H1 (cell line): Measurements from ENCODE around the gene LAYN. TPM values are rescaled to one million over a fixed set of nuclear protein-coding genes. Genes with fewer than 3 reads are reported as not detected.

Experiments
- CTCF ChIA-PET: fragments of 300-600 bp; sonication (Branson Sonifier 250); formaldehyde crosslinking; loops from one replicate; lab custom pipeline; 2021; ENCODE audit not compliant: partially characterized antibody; lab: Charles Lee
- POLR2A ChIA-PET: fragments of 300-600 bp; sonication (Branson Sonifier 250); formaldehyde crosslinking; loops from one replicate; lab custom pipeline; 2021; ENCODE audit warnings: inconsistent platforms; ENCODE audit not compliant: partially characterized antibody; lab: Charles Lee
- DNase-seq, 2 experiments: peaks; one replicate each; pipeline versions ENCODE4 v3.0.0 to v3.0.0-alpha.2; 2010 to 2022; ENCODE audit warnings: low spot score in 2 of 2, low read depth in 1 of 2, mixed read lengths in 1 of 2
- FAIRE-seq: peaks from 2 replicates; lab custom pipeline; 2011; peaks lifted over from hg19 to GRCh38; lab: Jason Lieb, UNC
- H2AFZ ChIP-seq: 2 replicates; pipeline ENCODE4 v1.8.1; 2012; ENCODE audit warnings: low read length, inconsistent platforms
- H2AK5ac ChIP-seq: 2 replicates; pipeline ENCODE4 v1.6.1; 2013; ENCODE audit warnings: low read depth, low read length
- H2BK120ac ChIP-seq: replicated peaks from 2 replicates; pipeline ENCODE3; 2013; ENCODE audit warnings: low read depth, low read length, inconsistent platforms
- H2BK12ac ChIP-seq: 2 replicates; pipeline ENCODE4 v1.6.1; 2013; ENCODE audit warnings: low read depth, low read length
- H2BK15ac ChIP-seq: 2 replicates; pipeline ENCODE4 v1.6.1; 2013; ENCODE audit warnings: low read length
- H2BK20ac ChIP-seq: 2 replicates; pipeline ENCODE4 v1.6.1; 2013; ENCODE audit warnings: low read length
- H2BK5ac ChIP-seq: 2 replicates; pipeline ENCODE4 v1.6.1; 2013; ENCODE audit warnings: low read depth, low read length
- H3K14ac ChIP-seq: 2 replicates; pipeline ENCODE4 v1.6.1; 2013; ENCODE audit warnings: inconsistent platforms; ENCODE audit not compliant: insufficient read length
- H3K18ac ChIP-seq: 2 replicates; pipeline ENCODE4 v1.6.1; 2013; ENCODE audit warnings: low read length; ENCODE audit errors: extremely low read depth
- H3K23ac ChIP-seq: 2 replicates; pipeline ENCODE4 v1.6.1; 2013; ENCODE audit warnings: inconsistent platforms; ENCODE audit not compliant: insufficient read length
- H3K23me2 ChIP-seq: 2 replicates; pipeline ENCODE4 v1.6.1; 2013; ENCODE audit warnings: low read depth, low read length
- H3K27ac ChIP-seq: 2 replicates; pipeline ENCODE4 v1.6.1; 2011; ENCODE audit warnings: low read depth, low read length, inconsistent platforms
- H3K27me3 ChIP-seq, 4 experiments: replicated peaks in 1 of 4; 1 replicate in 1 of 4; 2 replicates in 3 of 4; pipeline versions ENCODE4 v1.6.1 to v1.8.1; 2011 to 2013; ENCODE audit warnings: low read length in 3 of 4, mild to moderate bottlenecking in 3 of 4, inconsistent platforms in 2 of 4, mixed read lengths in 2 of 4, moderate library complexity in 1 of 4; ENCODE audit not compliant: control insufficient read depth in 3 of 4, insufficient read depth in 3 of 4; ENCODE audit errors: extremely low read depth in 1 of 4
- H3K36me3 ChIP-seq, 4 experiments: 2 replicates each; pipeline versions ENCODE4 v1.6.1 to v1.8.1; 2011 to 2013; ENCODE audit warnings: mild to moderate bottlenecking in 4 of 4, low read length in 3 of 4, moderate library complexity in 2 of 4, control low read depth in 1 of 4, inconsistent platforms in 1 of 4; ENCODE audit not compliant: insufficient read depth in 4 of 4, control insufficient read depth in 2 of 4
- H3K4ac ChIP-seq: replicated peaks from 2 replicates; pipeline ENCODE3; 2013; ENCODE audit warnings: low read length, low read depth, mixed read lengths, inconsistent platforms; ENCODE audit not compliant: insufficient read length
- H3K4me1 ChIP-seq, 4 experiments: replicated peaks in 1 of 4; 1 replicate in 1 of 4; 2 replicates in 3 of 4; pipeline versions ENCODE4 v1.6.1 to v1.8.1; 2011 to 2013; ENCODE audit warnings: low read length in 3 of 4, inconsistent platforms in 2 of 4, mixed read lengths in 1 of 4; ENCODE audit not compliant: insufficient read depth in 4 of 4, control insufficient read depth in 3 of 4
- H3K4me2 ChIP-seq, 2 experiments: 2 replicates each; pipeline versions ENCODE4 v1.6.1 to v1.8.1; 2011 to 2013; ENCODE audit warnings: low read depth in 2 of 2, low read length in 2 of 2, control low read depth in 1 of 2, inconsistent platforms in 1 of 2, mild to moderate bottlenecking in 1 of 2; ENCODE audit not compliant: insufficient read depth in 1 of 2
- H3K4me3 ChIP-seq, 4 experiments: fragments of 200-600, 300-600 bp in 1 of 4; sonication (generic), shearing (Covaris generic), sonication (Bioruptor Twin) in 1 of 4; 2 replicates each; pipeline versions ENCODE4 v1.5.1 to v1.8.1; 2011 to 2016; ENCODE audit warnings: low read length in 4 of 4, low read depth in 3 of 4, control low read depth in 2 of 4, inconsistent platforms in 2 of 4, mild to moderate bottlenecking in 2 of 4, mixed read lengths in 1 of 4, moderate library complexity in 1 of 4; ENCODE audit not compliant: insufficient read depth in 2 of 4; ENCODE audit errors: extremely low read depth in 1 of 4
- H3K56ac ChIP-seq: replicated peaks from 2 replicates; pipeline ENCODE3; 2013; ENCODE audit warnings: low read depth, mild to moderate bottlenecking, mixed read lengths, low read length, inconsistent platforms; ENCODE audit not compliant: insufficient read length
- H3K79me1 ChIP-seq: 2 replicates; pipeline ENCODE4 v1.6.1; 2013; ENCODE audit warnings: low read depth, low read length, control low read depth
- H3K79me2 ChIP-seq, 2 experiments: 2 replicates each; pipeline versions ENCODE4 v1.6.1 to v1.8.1; 2012 to 2013; ENCODE audit warnings: low read length in 2 of 2, mild to moderate bottlenecking in 2 of 2, inconsistent platforms in 1 of 2; ENCODE audit not compliant: insufficient read depth in 2 of 2, control insufficient read depth in 1 of 2
- H3K9ac ChIP-seq, 4 experiments: replicated peaks in 1 of 4; 1 replicate in 1 of 4; 2 replicates in 3 of 4; pipeline versions ENCODE4 v1.6.1 to v1.8.1; 2011 to 2013; ENCODE audit warnings: low read depth in 3 of 4, low read length in 3 of 4, control low read depth in 2 of 4, mild to moderate bottlenecking in 2 of 4, moderate library complexity in 2 of 4, inconsistent platforms in 1 of 4; ENCODE audit errors: extremely low read depth in 1 of 4
- H3K9me3 ChIP-seq, 2 experiments: 2 replicates each; pipeline versions ENCODE4 v1.6.1 to v1.8.1; 2012 to 2013; ENCODE audit warnings: mild to moderate bottlenecking in 2 of 2, moderate library complexity in 2 of 2, control low read depth in 1 of 2, inconsistent platforms in 1 of 2, low read depth in 1 of 2, low read length in 1 of 2, mixed read lengths in 1 of 2; ENCODE audit not compliant: insufficient read depth in 2 of 2
- H4K20me1 ChIP-seq, 2 experiments: replicated peaks in 1 of 2; 2 replicates each; pipeline versions ENCODE3 to v1.8.1; 2011 to 2013; ENCODE audit warnings: inconsistent platforms in 2 of 2, low read length in 2 of 2, mild to moderate bottlenecking in 1 of 2; ENCODE audit not compliant: insufficient read depth in 2 of 2, control insufficient read depth in 1 of 2
- H4K5ac ChIP-seq: 2 replicates; pipeline ENCODE4 v1.6.1; 2013; ENCODE audit warnings: low read length, low read depth, mixed read lengths, inconsistent platforms; ENCODE audit not compliant: insufficient read length
- H4K8ac ChIP-seq: 2 replicates; pipeline ENCODE4 v1.8.0; 2013; ENCODE audit warnings: mild to moderate bottlenecking, moderate library complexity, low read length, inconsistent platforms; ENCODE audit not compliant: insufficient read depth; ENCODE audit errors: extremely low read depth
- H4K91ac ChIP-seq: replicated peaks from 2 replicates; pipeline ENCODE3; 2013; ENCODE audit warnings: low read length, mixed read lengths, inconsistent platforms; ENCODE audit not compliant: insufficient read length
- ASH2L ChIP-seq: fragments of 200-600, 300-600 bp; sonication (generic); IDR thresholded peaks from one replicate; pipeline ENCODE4 v1.7.1; 2017; ENCODE audit warnings: low read length
- BCL11A ChIP-seq, 2 experiments: IDR thresholded peaks; one replicate each; pipeline ENCODE4 v1.6.1; 2011; ENCODE audit warnings: low read depth in 2 of 2, low read length in 2 of 2, mild to moderate bottlenecking in 2 of 2
- CREB1 ChIP-seq: IDR thresholded peaks from 2 replicates; pipeline ENCODE4 v1.6.1; 2012; ENCODE audit warnings: inconsistent platforms
- HDAC2 ChIP-seq, 2 experiments: fragments of 300-600 bp in 1 of 2; sonication (generic) in 1 of 2; IDR thresholded peaks; 2 replicates each; pipeline ENCODE4 v1.6.1; 2011 to 2012; ENCODE audit warnings: low read depth in 2 of 2, low read length in 2 of 2, mild to moderate bottlenecking in 2 of 2, moderate library complexity in 2 of 2, borderline replicate concordance in 1 of 2, inconsistent platforms in 1 of 2
- MAFK ChIP-seq: IDR thresholded peaks from 2 replicates; pipeline ENCODE4 v1.6.1; 2012; ENCODE audit warnings: low read depth, mild to moderate bottlenecking, improper control_type of control experiment, low read length
- POU5F1 ChIP-seq: IDR thresholded peaks from 2 replicates; pipeline ENCODE4 v1.6.1; 2011; ENCODE audit warnings: low read depth, mild to moderate bottlenecking, low read length, moderate library complexity
- RFX5 ChIP-seq: IDR thresholded peaks from 2 replicates; pipeline ENCODE4 v1.6.1; 2011; ENCODE audit warnings: low read depth, low read length, improper control_type of control experiment, borderline replicate concordance
- RXRA ChIP-seq: IDR thresholded peaks from 2 replicates; pipeline ENCODE4 v1.6.1; 2011; ENCODE audit warnings: low read depth, mild to moderate bottlenecking, low read length, moderate library complexity; ENCODE audit not compliant: insufficient read depth
- SAP30 ChIP-seq: fragments of 300-600 bp; sonication (generic); IDR thresholded peaks from 2 replicates; pipeline ENCODE4 v1.7.1; 2012; ENCODE audit warnings: low read length, moderate library complexity, mild to moderate bottlenecking, inconsistent platforms; ENCODE audit not compliant: insufficient read depth, insufficient replicate concordance
- SUZ12 ChIP-seq: fragments of 200-600 bp; sonication (generic); IDR thresholded peaks from 2 replicates; pipeline ENCODE4 v1.6.1; 2012; ENCODE audit warnings: mild to moderate bottlenecking, inconsistent platforms, low read length, moderate library complexity, mixed read lengths
- TBP ChIP-seq: IDR thresholded peaks from 2 replicates; pipeline ENCODE4 v1.6.1; 2011; ENCODE audit warnings: low read depth, low read length, improper control_type of control experiment
- ZNF274 ChIP-seq: IDR thresholded peaks from 2 replicates; pipeline ENCODE4 v1.7.0; 2012; ENCODE audit warnings: low read length, borderline replicate concordance; ENCODE audit errors: extremely low read depth
- WGBS, 2 experiments: shearing (Covaris generic) in 1 of 2; methylation state at CpG; one replicate each; pipeline versions ENCODE4 v1.1.6 to v1.1.7; 2013 to 2015; ENCODE audit warnings: low lambda C conversion rate in 2 of 2, mixed read lengths in 2 of 2, inconsistent platforms in 1 of 2, low coverage in 1 of 2, missing lambda C conversion rate in 1 of 2; ENCODE audit not compliant: insufficient replicate concordance in 2 of 2, insufficient coverage in 1 of 2, insufficient read length in 1 of 2; ENCODE audit errors: extremely low coverage in 1 of 2, missing lambda C conversion rate in 1 of 2; 5-methylcytosine and 5-hydroxymethylcytosine counted together
- polyA plus RNA-seq, 7 experiments: library from polyadenylated mRNA; depleted of rRNA in 3 of 7; stranded (reverse) in 5 of 7; unstranded in 2 of 7; fragments of >200 nt in 5 of 7; fragments of 200-250 nt in 2 of 7; gene quantifications; 1 replicate in 5 of 7; 2 replicates in 1 of 7; 4 replicates in 1 of 7; pipeline versions ENCODE4 v1.2.1 to v1.2.3, GENCODE V29; 2011 to 2013; ENCODE audit warnings: missing spikeins in 2 of 7, mixed read lengths in 2 of 7
- total RNA-seq: library from RNA; stranded (reverse); fragmentation: NEBNext Ultra II Directional; extraction: Animal tissue kit (Norgen Biotek cat#: 25700); gene quantifications from 2 replicates; pipeline ENCODE4 v1.2.1, GENCODE V29; 2021
- TF ChIP-seq, protein P1 (sequence below): IDR thresholded peaks from 2 replicates; pipeline ENCODE4 v1.6.1; 2011; ENCODE audit warnings: low read depth, mild to moderate bottlenecking, low read length; ENCODE audit not compliant: insufficient read depth

Gene LAYN
- total and polyA plus RNA-seq, 2 of the 8 experiments (the other 6 are each of a cell fraction or from before 2014, with no cell fraction given), result 4.2 to 9.3 TPM

DNA sequence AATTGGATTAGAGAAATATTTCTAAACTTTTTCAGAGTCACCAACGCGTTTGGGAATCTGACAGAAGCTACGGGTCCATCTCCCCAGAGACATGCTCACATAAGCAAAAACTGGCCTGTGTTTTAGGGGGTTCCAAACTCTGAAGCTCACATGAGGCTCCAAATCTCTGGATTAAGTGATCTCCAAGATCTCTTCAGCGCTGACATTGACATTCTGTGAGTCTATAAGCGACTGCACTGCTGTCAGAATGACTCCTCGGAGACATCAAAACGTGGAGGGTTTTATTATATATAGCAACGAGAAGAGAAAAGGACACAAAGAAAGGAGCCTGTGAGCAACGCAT is 61.1 kb downstream of the LAYN start:
- no peak overlapping the region for H3K27ac ChIP-seq

More for the DNA sequence above, 61.1 kb downstream of the LAYN start:
- no peaks in the 10 kb centered on the region for H3K36me3 ChIP-seq
- peaks cover 6 to 7% of the 10 kb centered on the region in 2 experiments for H4K20me1 ChIP-seq
- H2BK12ac ChIP-seq, result no peak overlapping the region
- H3K79me1 ChIP-seq, result no peaks in the 10 kb centered on the region; the same call in 1 of the 2 replicates
- no peak overlapping the region for H3K14ac ChIP-seq
- H2BK5ac ChIP-seq, result no peak overlapping the region
- 35% methylated on average over 9 of the region's 9 CpGs; no CpG with 5 or more reads in 1 of the 2 experiments for WGBS, 2 experiments
- H3K27me3 ChIP-seq, result peaks cover 0 to 18% (median 12%) of the 10 kb centered on the region in 4 experiments; a peak in 5 of 7 replicates
- no peak overlapping the region for H3K4ac ChIP-seq
- no peak for DNase-seq
- H3K56ac ChIP-seq, result no peak overlapping the region
- H4K8ac ChIP-seq, result no peak overlapping the region
- TF ChIP-seq RFX5, result no peak
- no peak for TF ChIP-seq POU5F1
- no peak for TF ChIP-seq RXRA
- TF ChIP-seq TBP, result no peak
- TF ChIP-seq BCL11A (IDR thresholded peaks at IDR 0.05; ENCODE audit: low read depth in 2 of 2, low read length in 2 of 2), result no peak
- no peak for TF ChIP-seq ASH2L
- no peak for TF ChIP-seq CREB1
- TF ChIP-seq HDAC2 (IDR thresholded peaks at IDR 0.05; ENCODE audit: borderline replicate concordance in 1 of 2, low read depth in 2 of 2, low read length in 2 of 2), result no peak
- TF ChIP-seq SAP30, result no peak
- TF ChIP-seq MAFK, result no peak
- TF ChIP-seq, protein P1, sequence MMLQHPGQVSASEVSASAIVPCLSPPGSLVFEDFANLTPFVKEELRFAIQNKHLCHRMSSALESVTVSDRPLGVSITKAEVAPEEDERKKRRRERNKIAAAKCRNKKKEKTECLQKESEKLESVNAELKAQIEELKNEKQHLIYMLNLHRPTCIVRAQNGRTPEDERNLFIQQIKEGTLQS, result no peak
- no peak for TF ChIP-seq ZNF274
- TF ChIP-seq SUZ12, result no peak
- no peak overlapping the region for H3K23ac ChIP-seq
- H3K79me2 ChIP-seq, result peaks cover 0 to 11% of the 10 kb centered on the region in 2 experiments; a peak in 2 of 4 replicates
- H2AK5ac ChIP-seq, result no peak overlapping the region
- no peak for FAIRE-seq
- 0 out of 2 replicates have a peak overlapping the region, but pooled peaks have one; percentile 42 for H3K18ac ChIP-seq
- peak overlapping the region; percentile 5 to 92; a peak in 3 of 4 replicates for H3K4me2 ChIP-seq
- CTCF ChIA-PET, result interaction anchor here (0.7 to 3.2 kb wide), 12 partner anchors 14 to 248 kb away, joined by 3 to 22 read pairs (median 4); no protein-coding TSS in a partner anchor
- H2BK20ac ChIP-seq, result no peak overlapping the region
- no peak overlapping the region for H2BK120ac ChIP-seq
- POLR2A ChIA-PET, result no interaction called here
- peaks cover 0 to 10% (median 3%) of the 10 kb centered on the region in 4 experiments; a peak in 2 of 7 replicates for H3K4me1 ChIP-seq
- no peak overlapping the region for H4K5ac ChIP-seq
- H3K9ac ChIP-seq, result 0 out of 7 replicates have a peak overlapping the region, but pooled peaks of 1 of the 4 experiments have one; percentile 24
- no peaks in the 10 kb centered on the region for H3K9me3 ChIP-seq
- H3K4me3 ChIP-seq, result peak overlapping the region in 3 of 4 experiments; percentile 42 to 58 (median 47); a peak in 5 of 8 replicates
- no peak overlapping the region for H4K91ac ChIP-seq
- peak overlapping the region; percentile 88 for H2AFZ ChIP-seq
- H3K23me2 ChIP-seq, result peaks cover 5% of the 10 kb centered on the region; the same call in 1 of the 2 replicates
- H2BK15ac ChIP-seq, result no peak overlapping the region
